ENCODE results near the gene SLC23A3. TPM values are rescaled to one million over a fixed set of nuclear protein-coding genes. Genes with fewer than 3 reads are reported as not detected.

The SLC23A3 gene
- total and polyA plus RNA-seq, 9 of the 15 experiments (the other 6 are each of a cell fraction or from before 2014, with no cell fraction given) = 0.06 to 0.64 (median 0.16) TPM

DNA sequence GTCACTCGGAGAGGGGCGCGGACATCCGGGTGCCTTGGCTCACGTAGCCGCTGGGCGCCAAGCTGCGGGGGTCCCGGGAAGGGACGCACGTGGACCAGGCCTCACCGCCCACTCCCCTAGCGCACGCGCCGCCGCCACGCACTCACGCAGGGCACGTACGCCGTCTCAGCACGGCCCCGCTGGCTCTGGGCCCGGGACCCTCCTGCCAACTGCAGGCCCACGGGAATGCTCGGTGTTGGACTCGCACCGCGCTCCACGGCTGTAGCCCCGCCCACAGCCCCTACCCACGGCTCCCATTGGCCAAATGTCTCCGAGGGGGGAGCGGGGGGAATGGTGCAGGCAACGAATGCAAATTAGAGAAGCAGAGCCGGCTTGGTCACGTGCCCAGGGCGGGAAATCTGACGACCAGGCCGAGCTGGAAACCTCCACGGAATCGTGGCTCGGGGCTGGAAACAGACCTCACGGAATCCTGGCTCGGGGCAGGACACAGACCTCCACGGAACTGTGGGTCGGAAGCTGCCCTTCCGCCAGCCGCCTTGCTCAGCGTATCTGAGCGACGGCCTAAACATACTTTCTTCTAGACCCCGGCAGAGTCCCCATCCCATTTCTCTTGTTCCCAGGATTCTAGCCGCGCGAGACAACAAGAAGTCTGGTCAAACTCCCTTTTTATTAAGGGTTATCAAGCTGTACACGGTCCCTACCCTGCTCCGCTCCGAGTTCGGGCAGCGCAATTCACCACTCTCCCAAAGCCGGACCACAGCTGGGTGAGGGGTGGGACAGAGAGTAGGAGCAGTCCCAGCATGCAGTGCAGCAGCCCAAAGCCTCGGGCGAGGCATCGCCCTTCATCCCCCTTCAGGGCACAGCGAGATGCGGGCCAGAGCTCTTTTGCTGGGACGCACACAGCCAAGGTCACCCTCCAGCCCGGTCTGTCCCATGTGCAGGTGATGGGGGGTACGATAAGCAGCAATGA, 49.2 kb upstream of the SLC23A3 start, which contains the start of gene ABCB6 (continued):
- TF ChIP-seq JUND (IDR thresholded peaks at IDR 0.05; ENCODE audit: borderline replicate concordance, low read depth, low read length) = peak; percentile 26; the same call in 1 of the 2 replicates
- TF ChIP-seq JUND (tag; IDR thresholded peaks at IDR 0.05; ENCODE audit: borderline replicate concordance, low read depth, low read length) = no peak; the same call in 2 of the 3 replicates
- peak; percentile 61 for TF ChIP-seq CCNT2 (IDR thresholded peaks at IDR 0.05; ENCODE audit: borderline replicate concordance, extremely low read depth, insufficient read length, low read depth, low read length)
- no peak for TF ChIP-seq ZNF239 (CRISPR knock-in tag; IDR thresholded peaks at IDR 0.05)
- TF ChIP-seq HNRNPL (IDR thresholded peaks at IDR 0.05; ENCODE audit: low read depth, low read length) = peak; percentile 48; the same call in 1 of the 2 replicates
- no peak for TF ChIP-seq SLC30A9 (CRISPR knock-in tag; IDR thresholded peaks at IDR 0.05)
- TF ChIP-seq PCBP2 (IDR thresholded peaks at IDR 0.05; ENCODE audit: low read depth, low read length, poor library complexity, severe bottlenecking) = no peak
- TF ChIP-seq RBBP5 (IDR thresholded peaks at IDR 0.05; ENCODE audit: borderline replicate concordance, insufficient read depth, low read length, poor library complexity, severe bottlenecking) = peak; percentile 69
- TF ChIP-seq ZNF586 (CRISPR knock-in tag; conservative IDR thresholded peaks at IDR 0.05) = no peak
- TF ChIP-seq POLR2B (IDR thresholded peaks at IDR 0.05; ENCODE audit: low read depth, partially characterized antibody) = peak; percentile 74
- no peak for TF ChIP-seq NCOA4 (IDR thresholded peaks at IDR 0.05; ENCODE audit: partially characterized antibody)
- no peak for TF ChIP-seq MCM2 (IDR thresholded peaks at IDR 0.05; ENCODE audit: low read depth)
- TF ChIP-seq TCF3 (CRISPR knock-in tag; IDR thresholded peaks at IDR 0.05) = peak; percentile 43; the same call in 1 of the 2 replicates
- TF ChIP-seq RBM17 (IDR thresholded peaks at IDR 0.05; ENCODE audit: borderline replicate concordance, low read depth, low read length) = no peak
- TF ChIP-seq, protein P1, sequence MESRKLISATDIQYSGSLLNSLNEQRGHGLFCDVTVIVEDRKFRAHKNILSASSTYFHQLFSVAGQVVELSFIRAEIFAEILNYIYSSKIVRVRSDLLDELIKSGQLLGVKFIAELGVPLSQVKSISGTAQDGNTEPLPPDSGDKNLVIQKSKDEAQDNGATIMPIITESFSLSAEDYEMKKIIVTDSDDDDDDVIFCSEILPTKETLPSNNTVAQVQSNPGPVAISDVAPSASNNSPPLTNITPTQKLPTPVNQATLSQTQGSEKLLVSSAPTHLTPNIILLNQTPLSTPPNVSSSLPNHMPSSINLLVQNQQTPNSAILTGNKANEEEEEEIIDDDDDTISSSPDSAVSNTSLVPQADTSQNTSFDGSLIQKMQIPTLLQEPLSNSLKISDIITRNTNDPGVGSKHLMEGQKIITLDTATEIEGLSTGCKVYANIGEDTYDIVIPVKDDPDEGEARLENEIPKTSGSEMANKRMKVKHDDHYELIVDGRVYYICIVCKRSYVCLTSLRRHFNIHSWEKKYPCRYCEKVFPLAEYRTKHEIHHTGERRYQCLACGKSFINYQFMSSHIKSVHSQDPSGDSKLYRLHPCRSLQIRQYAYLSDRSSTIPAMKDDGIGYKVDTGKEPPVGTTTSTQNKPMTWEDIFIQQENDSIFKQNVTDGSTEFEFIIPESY (CRISPR knock-in tag; IDR thresholded peaks at IDR 0.05) = peak; percentile 66
- TF ChIP-seq POLR2A (conservative IDR thresholded peaks at IDR 0.05) = peak; percentile 84
- no peak for TF ChIP-seq ETV6 (IDR thresholded peaks at IDR 0.05; ENCODE audit: borderline replicate concordance in 1 of 2, low read depth in 2 of 2, low read length in 1 of 2)
- TF ChIP-seq ETV6 (CRISPR knock-in tag; IDR thresholded peaks at IDR 0.05; ENCODE audit: borderline replicate concordance) = no peak
- TF ChIP-seq TRIM24 (IDR thresholded peaks at IDR 0.05) = no peak
- peak; percentile 47; the same call in 1 of the 2 replicates for TF ChIP-seq KAT7 (CRISPR knock-in tag; IDR thresholded peaks at IDR 0.05; ENCODE audit: borderline replicate concordance)
- TF ChIP-seq, protein P2, sequence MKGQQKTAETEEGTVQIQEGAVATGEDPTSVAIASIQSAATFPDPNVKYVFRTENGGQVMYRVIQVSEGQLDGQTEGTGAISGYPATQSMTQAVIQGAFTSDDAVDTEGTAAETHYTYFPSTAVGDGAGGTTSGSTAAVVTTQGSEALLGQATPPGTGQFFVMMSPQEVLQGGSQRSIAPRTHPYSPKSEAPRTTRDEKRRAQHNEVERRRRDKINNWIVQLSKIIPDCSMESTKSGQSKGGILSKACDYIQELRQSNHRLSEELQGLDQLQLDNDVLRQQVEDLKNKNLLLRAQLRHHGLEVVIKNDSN (CRISPR knock-in tag; IDR thresholded peaks at IDR 0.05) = peak; percentile 99
- TF ChIP-seq, protein P3, sequence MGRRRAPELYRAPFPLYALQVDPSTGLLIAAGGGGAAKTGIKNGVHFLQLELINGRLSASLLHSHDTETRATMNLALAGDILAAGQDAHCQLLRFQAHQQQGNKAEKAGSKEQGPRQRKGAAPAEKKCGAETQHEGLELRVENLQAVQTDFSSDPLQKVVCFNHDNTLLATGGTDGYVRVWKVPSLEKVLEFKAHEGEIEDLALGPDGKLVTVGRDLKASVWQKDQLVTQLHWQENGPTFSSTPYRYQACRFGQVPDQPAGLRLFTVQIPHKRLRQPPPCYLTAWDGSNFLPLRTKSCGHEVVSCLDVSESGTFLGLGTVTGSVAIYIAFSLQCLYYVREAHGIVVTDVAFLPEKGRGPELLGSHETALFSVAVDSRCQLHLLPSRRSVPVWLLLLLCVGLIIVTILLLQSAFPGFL (CRISPR knock-in tag; IDR thresholded peaks at IDR 0.05) = no peak
- peak; percentile 33; the same call in 1 of the 2 replicates for TF ChIP-seq CTBP1 (IDR thresholded peaks at IDR 0.05; ENCODE audit: borderline replicate concordance)
- TF ChIP-seq ERF (CRISPR knock-in tag; IDR thresholded peaks at IDR 0.05) = peak; percentile 87
- TF ChIP-seq ZNF212 (CRISPR knock-in tag; IDR thresholded peaks at IDR 0.05) = no peak
